ENCODE data around the gene MTHFD2L.

DNA sequence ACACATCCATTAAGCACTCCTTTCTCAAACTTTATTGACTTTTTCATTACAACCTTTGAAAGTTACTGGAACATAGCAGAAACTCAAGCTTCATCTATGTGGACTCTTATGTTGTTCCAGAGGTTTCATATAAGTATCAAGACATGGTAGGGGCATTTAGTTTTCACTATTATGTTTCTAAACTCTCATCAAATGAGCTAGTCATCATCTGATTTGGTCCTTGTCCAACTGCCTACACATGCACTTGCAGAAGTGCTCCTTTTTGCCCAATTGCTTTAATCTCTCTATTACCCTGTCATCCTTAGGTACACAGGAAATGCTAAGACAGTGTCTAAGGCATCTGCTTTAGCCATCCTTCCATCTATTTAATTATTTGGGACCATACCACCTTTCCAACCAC lies 108.2 kb downstream of the MTHFD2L start:
- TF ChIP-seq SRF (IDR thresholded peaks at IDR 0.05; ENCODE audit: low read depth in 2 of 2, low read length in 2 of 2) (no peak), MTA3 (IDR thresholded peaks at IDR 0.05; ENCODE audit: borderline replicate concordance, low read length) (no peak), TAF1 (IDR thresholded peaks at IDR 0.05; ENCODE audit: borderline replicate concordance, low read depth, low read length) (no peak), POLR2AphosphoS5 (IDR thresholded peaks at IDR 0.05; ENCODE audit: low read length) (no peak), RBBP5 (conservative IDR thresholded peaks at IDR 0.05) (no peak), BMI1 (IDR thresholded peaks at IDR 0.05; ENCODE audit: borderline replicate concordance) (no peak), CREB1 (IDR thresholded peaks at IDR 0.05; ENCODE audit: low read depth) (no peak), MXI1 (IDR thresholded peaks at IDR 0.05; ENCODE audit: low read depth, low read length) (no peak), PAX8 (IDR thresholded peaks at IDR 0.05) (no peak), NR2C2 (IDR thresholded peaks at IDR 0.05; ENCODE audit: borderline replicate concordance, control insufficient read depth, insufficient read length, low read depth) (no peak)
- TF ChIP-seq, protein P1, sequence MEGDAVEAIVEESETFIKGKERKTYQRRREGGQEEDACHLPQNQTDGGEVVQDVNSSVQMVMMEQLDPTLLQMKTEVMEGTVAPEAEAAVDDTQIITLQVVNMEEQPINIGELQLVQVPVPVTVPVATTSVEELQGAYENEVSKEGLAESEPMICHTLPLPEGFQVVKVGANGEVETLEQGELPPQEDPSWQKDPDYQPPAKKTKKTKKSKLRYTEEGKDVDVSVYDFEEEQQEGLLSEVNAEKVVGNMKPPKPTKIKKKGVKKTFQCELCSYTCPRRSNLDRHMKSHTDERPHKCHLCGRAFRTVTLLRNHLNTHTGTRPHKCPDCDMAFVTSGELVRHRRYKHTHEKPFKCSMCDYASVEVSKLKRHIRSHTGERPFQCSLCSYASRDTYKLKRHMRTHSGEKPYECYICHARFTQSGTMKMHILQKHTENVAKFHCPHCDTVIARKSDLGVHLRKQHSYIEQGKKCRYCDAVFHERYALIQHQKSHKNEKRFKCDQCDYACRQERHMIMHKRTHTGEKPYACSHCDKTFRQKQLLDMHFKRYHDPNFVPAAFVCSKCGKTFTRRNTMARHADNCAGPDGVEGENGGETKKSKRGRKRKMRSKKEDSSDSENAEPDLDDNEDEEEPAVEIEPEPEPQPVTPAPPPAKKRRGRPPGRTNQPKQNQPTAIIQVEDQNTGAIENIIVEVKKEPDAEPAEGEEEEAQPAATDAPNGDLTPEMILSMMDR (IDR thresholded peaks at IDR 0.05 in 2 of 3, conservative IDR thresholded peaks at IDR 0.05 in 1 of 3; ENCODE audit: control insufficient read depth in 2 of 3, extremely low read depth in 1 of 3, insufficient read depth in 1 of 3, low read depth in 3 of 3, low read length in 3 of 3): no peak
- TF ChIP-seq, protein P2, sequence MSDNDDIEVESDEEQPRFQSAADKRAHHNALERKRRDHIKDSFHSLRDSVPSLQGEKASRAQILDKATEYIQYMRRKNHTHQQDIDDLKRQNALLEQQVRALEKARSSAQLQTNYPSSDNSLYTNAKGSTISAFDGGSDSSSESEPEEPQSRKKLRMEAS (IDR thresholded peaks at IDR 0.05; ENCODE audit: low read depth, low read length): no peak
- TF ChIP-seq, protein P3, sequence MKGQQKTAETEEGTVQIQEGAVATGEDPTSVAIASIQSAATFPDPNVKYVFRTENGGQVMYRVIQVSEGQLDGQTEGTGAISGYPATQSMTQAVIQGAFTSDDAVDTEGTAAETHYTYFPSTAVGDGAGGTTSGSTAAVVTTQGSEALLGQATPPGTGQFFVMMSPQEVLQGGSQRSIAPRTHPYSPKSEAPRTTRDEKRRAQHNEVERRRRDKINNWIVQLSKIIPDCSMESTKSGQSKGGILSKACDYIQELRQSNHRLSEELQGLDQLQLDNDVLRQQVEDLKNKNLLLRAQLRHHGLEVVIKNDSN (IDR thresholded peaks at IDR 0.05; ENCODE audit: borderline replicate concordance, extremely low read length, insufficient read depth, low read depth, low read length): no peak
- TF ChIP-seq, protein P4, sequence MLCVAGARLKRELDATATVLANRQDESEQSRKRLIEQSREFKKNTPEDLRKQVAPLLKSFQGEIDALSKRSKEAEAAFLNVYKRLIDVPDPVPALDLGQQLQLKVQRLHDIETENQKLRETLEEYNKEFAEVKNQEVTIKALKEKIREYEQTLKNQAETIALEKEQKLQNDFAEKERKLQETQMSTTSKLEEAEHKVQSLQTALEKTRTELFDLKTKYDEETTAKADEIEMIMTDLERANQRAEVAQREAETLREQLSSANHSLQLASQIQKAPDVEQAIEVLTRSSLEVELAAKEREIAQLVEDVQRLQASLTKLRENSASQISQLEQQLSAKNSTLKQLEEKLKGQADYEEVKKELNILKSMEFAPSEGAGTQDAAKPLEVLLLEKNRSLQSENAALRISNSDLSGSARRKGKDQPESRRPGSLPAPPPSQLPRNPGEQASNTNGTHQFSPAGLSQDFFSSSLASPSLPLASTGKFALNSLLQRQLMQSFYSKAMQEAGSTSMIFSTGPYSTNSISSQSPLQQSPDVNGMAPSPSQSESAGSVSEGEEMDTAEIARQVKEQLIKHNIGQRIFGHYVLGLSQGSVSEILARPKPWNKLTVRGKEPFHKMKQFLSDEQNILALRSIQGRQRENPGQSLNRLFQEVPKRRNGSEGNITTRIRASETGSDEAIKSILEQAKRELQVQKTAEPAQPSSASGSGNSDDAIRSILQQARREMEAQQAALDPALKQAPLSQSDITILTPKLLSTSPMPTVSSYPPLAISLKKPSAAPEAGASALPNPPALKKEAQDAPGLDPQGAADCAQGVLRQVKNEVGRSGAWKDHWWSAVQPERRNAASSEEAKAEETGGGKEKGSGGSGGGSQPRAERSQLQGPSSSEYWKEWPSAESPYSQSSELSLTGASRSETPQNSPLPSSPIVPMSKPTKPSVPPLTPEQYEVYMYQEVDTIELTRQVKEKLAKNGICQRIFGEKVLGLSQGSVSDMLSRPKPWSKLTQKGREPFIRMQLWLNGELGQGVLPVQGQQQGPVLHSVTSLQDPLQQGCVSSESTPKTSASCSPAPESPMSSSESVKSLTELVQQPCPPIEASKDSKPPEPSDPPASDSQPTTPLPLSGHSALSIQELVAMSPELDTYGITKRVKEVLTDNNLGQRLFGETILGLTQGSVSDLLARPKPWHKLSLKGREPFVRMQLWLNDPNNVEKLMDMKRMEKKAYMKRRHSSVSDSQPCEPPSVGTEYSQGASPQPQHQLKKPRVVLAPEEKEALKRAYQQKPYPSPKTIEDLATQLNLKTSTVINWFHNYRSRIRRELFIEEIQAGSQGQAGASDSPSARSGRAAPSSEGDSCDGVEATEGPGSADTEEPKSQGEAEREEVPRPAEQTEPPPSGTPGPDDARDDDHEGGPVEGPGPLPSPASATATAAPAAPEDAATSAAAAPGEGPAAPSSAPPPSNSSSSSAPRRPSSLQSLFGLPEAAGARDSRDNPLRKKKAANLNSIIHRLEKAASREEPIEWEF (IDR thresholded peaks at IDR 0.05; ENCODE audit: insufficient replicate concordance, low read depth, low read length): no peak
